Stimulated activated memory B cell treated with anti-CD40 and anti-IgM and Interleukin-4, amounts not matched to agents 10 μg/mL and 1 μg/mL and 100 μg/mL, for 72 hours (primary cell): ENCODE data around the gene IFT25.

Source experiments
- ATAC-seq: fragments of 150-1000 bp; cut with Tn5 transposase; 2 replicates; pipeline ENCODE4 v1.10.0; 2021
- H3K27ac Mint-ChIP-seq: one replicate; pipeline ENCODE4 v1.8.0; 2022; ENCODE audit warnings: mild to moderate bottlenecking, mixed read lengths
- H3K27me3 Mint-ChIP-seq: one replicate; pipeline ENCODE4 v1.8.0; 2022; ENCODE audit warnings: mixed read lengths
- H3K36me3 Mint-ChIP-seq: one replicate; pipeline ENCODE4 v1.8.0; 2022; ENCODE audit warnings: mixed read lengths
- H3K4me1 Mint-ChIP-seq: one replicate; pipeline ENCODE4 v1.8.0; 2022; ENCODE audit warnings: mixed read lengths
- H3K4me3 Mint-ChIP-seq: one replicate; pipeline ENCODE4 v1.8.0; 2022; ENCODE audit warnings: mild to moderate bottlenecking, moderate library complexity, mixed read lengths
- H3K9me3 Mint-ChIP-seq: one replicate; pipeline ENCODE4 v1.8.0; 2022; ENCODE audit warnings: mixed read lengths

IFT25 gene

DNA sequence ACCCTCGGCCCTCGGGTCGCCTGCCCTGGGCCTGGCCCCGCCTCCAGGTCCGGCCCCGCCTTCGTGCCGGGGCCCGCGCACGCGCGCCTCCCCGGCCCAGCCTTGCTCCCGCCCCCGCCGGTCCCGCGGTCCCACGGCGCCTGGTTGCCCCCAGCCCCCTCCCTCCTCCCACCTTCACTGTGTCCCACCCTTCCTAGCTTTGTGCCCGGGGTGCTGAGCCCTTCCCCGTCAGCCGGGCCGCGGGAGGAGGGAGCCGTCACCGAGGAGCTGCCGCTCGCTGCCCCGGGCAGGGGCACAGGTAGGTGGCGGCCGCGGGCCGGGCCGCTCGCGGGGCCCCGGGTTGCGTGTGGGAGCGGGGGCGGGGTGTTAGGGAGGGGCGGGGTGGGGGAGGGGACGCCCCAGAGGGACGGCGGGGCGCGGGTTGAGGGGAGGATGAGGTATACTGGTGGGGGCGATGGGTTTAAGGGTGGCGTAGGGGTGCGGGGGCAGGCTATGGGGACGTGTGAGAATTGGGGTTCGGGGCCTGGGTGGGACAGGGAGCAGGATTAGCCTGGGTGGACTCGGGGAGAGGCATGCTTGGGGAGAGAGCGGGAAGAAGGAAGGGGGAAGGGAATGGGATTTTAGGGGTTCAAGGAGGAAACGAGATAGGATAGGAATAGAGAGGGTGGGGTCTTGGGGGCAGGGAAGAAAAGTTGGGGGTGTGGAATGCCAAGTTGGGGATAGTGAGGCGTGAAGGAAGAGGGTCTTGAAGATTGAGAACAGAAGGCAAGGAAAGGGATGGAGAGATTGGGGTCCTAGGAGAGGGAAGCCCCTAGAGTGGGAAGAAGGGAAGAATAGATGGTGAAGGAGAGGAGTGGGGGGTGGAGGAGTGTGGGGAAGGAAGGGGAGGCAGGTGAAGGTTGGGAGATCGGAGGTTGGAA is 1.0 kb upstream of the IFT25 start, which contains the start of gene LRRC42:
TSS of gene LRRC42 (plus strand) at position 99 of the 920 bp plus-strand sequence. CDS start 5,650 bp downstream, outside the sequence.
- Mint-ChIP-seq H3K4me1 (peaks cover 40% of the 10 kb centered on the region), H3K4me3 (peak within 1 kb of the TSS; percentile 90), H3K9me3 (no peaks in the 10 kb centered on the region), H3K36me3 (peaks cover 13% of the 10 kb centered on the region), H3K27ac (peak within 1 kb of the TSS; percentile 87), H3K27me3 (no peaks in the 10 kb centered on the region)
- ATAC-seq, result peak; percentile 84

DNA sequence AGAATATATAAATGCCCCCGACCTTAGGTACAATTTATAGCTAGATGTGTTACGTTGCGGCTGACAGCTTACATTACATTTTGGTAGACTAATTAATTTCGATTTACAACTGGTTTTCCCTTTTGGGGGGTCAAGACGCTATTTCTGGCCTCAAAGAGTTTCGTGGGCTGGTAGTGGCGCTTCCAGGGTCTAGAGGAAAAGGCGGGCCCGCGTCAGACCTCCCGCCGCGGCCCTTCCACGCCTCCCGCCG is 391 bp downstream of the IFT25 start:
- Mint-ChIP-seq H3K27ac (peak overlapping the region; percentile 87), H3K36me3 (peaks cover 9% of the 10 kb centered on the region), H3K27me3 (no peaks in the 10 kb centered on the region), H3K4me3 (peak overlapping the region; percentile 90), H3K4me1 (peaks cover 44% of the 10 kb centered on the region), H3K9me3 (no peaks in the 10 kb centered on the region)
- ATAC-seq, result no peak

DNA sequence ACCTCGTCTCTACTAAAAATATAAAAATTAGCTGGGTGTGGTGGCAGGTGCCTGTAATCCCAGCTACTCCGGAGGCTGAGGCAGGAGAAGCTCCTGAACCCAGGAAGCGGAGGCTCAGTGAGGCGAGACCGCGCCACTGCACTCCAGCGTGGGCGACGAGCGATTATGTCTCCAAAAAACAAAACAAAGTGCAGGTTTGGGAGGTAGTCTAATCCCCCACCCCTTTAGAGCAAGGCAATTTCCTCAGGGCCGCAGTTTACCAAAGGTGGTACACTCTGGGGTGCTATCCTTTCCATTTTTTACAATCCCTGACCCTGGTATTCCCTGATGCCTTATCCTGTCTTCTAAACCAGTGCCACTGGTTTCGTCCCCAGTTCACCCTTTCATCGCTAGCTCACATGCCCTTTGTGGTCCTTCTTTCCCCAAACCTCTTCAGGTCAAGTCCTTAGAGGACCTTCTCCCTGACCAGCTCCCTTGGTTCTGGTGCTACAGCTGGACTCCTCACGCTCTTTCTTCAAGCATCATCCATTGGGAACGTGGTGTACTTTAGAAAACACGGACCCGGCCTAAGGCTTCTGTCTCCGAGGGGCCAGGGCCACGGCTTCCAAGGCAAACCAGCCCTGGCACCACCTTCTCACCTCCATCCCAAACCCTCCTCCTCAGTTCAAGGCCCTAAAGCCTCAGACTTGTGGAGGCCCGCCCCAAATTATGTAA is 873 bp downstream of the IFT25 start:
- H3K9me3 Mint-ChIP-seq, result no peaks in the 10 kb centered on the region
- peak overlapping the region; percentile 90 for H3K4me3 Mint-ChIP-seq
- peak overlapping the region; percentile 87 for H3K27ac Mint-ChIP-seq
- H3K4me1 Mint-ChIP-seq, result peaks cover 46% of the 10 kb centered on the region
- H3K36me3 Mint-ChIP-seq, result peaks cover 9% of the 10 kb centered on the region
- H3K27me3 Mint-ChIP-seq, result no peaks in the 10 kb centered on the region
- ATAC-seq, result no peak

DNA sequence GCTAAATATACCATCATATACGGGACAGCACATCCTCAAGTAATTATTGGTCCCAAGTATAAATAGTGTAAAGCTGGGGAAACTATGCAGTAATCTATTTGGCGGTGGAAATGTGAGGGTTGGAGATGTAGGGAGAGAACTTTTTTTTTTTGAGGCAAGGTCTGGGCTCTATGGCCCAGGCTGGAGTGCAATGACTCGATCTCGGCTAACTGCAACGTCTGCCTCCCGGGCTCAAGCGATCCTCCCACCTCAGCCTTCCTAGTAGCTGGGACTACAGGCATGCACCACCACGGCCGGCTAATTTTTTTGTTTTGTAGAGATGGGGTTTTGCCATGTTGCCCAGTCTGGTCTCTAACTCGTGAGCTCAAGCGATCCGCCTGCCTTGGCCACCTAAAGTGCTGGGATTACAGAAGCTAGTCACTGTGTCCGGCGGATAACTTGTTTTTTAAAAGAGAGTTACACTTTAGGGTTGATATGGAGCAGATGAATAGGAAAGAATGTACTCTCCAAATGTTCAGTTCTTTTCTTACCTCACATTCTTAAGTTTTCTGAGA is 1.9 kb downstream of the IFT25 start:
- H3K36me3 Mint-ChIP-seq, result peaks cover 9% of the 10 kb centered on the region
- H3K4me3 Mint-ChIP-seq, result no peak overlapping the region

DNA sequence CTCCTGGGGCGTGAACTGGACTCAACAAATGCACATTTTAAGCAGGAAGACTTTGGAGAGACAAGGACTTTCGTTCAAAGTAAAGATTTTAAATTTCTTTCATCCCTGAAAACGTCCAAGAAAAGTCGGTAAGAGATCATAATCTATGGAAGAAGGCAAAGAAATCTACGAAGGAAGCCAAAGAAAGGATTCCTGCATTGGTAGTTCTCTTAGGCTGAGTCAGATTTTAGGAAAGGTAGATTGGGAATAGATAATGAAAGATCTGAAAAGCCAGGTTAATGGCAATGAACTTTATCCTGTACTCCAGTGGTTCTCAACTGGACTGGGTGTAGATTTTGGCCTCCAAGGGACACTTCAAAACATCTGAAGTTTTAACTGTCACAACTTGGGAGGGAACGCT is 2.4 kb downstream of the IFT25 start:
- Mint-ChIP-seq H3K4me3 (peak overlapping the region; percentile 16), H3K27me3 (no peaks in the 10 kb centered on the region), H3K36me3 (peaks cover 13% of the 10 kb centered on the region), H3K9me3 (no peaks in the 10 kb centered on the region), H3K27ac (no peak overlapping the region), H3K4me1 (peaks cover 46% of the 10 kb centered on the region)
- ATAC-seq, result no peak

More for the DNA sequence above, 1.9 kb downstream of the IFT25 start:
- H3K4me1 Mint-ChIP-seq, result peaks cover 46% of the 10 kb centered on the region
- no peak for ATAC-seq
- no peak overlapping the region for H3K27ac Mint-ChIP-seq
- no peaks in the 10 kb centered on the region for H3K9me3 Mint-ChIP-seq
- H3K27me3 Mint-ChIP-seq, result no peaks in the 10 kb centered on the region

DNA sequence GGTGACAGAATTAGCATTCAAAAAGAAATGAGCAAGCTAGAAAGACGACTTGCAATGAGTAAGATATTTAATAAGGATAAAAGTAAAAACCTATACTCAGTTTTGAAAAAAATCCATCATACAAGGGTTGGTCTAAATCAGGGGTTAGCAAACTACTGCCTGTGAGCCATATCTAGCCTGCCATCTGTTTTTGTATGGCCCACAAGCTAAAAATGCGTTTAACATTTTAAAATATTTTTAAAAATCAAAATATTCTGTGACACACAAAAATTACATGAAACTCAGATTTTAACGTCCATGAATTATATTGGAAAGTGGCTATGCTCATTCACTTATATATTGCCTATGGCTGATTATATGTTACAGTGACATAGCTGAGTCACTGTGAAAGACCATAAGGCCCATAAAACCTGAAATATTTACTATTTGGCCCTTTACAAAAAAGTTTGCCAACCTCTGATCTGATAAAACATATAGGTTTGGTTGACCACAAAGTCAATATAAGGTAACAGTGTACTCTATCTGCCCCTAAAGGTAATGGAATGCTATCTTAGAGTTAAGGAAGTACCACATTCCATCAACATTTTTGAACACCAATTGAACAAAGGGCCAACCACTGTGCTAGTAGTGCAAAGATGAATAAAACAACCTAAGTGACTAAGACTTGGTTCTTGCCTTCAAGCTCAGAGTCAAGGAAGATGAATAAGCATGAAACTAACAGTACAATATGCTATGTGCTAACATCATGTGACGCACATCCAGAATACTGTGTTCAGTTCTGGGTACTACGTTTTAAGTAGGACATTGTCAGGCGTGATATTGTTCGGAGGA is 3.2 kb downstream of the IFT25 start:
- Mint-ChIP-seq H3K27me3 (no peaks in the 10 kb centered on the region), H3K36me3 (peaks cover 21% of the 10 kb centered on the region), H3K4me1 (peaks cover 44% of the 10 kb centered on the region), H3K27ac (no peak overlapping the region), H3K4me3 (no peak overlapping the region), H3K9me3 (no peaks in the 10 kb centered on the region)
- no peak for ATAC-seq

DNA sequence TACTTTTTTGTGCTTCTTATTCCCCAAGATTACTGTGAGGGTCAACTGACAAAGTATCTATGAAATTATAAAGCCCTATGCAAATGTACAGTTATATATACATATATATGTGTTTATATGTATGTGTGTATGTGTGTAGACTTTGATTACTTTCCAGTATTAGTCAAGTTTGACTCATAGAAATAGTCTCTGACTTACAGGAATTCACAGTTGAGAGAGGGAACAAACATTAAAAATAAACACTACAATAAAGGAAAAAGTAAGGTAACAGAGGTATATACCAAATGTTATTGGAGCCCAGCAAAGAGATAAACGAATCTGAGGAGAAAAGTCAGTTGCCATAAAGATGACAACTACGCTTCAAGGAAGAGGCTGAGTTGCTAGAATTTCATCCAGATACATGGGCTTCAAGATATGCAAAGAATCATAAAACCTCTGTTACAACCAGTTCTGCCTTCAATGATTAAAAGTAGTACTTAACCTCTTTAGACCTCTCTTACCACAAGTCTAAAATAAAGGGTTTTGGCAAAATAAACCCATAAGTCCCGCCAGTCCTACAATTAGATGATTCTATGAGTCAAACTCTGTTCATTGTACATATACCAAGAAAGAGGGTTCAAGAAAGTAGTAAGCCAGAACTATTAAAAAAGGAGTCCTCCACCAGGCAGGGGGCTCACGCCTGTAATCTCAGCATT is 7.2 kb downstream of the IFT25 start:
- Mint-ChIP-seq H3K36me3 (peaks cover 50% of the 10 kb centered on the region), H3K4me3 (no peak overlapping the region), H3K27me3 (no peaks in the 10 kb centered on the region), H3K27ac (no peak overlapping the region), H3K4me1 (peaks cover 20% of the 10 kb centered on the region), H3K9me3 (no peaks in the 10 kb centered on the region)
- ATAC-seq, result no peak

DNA sequence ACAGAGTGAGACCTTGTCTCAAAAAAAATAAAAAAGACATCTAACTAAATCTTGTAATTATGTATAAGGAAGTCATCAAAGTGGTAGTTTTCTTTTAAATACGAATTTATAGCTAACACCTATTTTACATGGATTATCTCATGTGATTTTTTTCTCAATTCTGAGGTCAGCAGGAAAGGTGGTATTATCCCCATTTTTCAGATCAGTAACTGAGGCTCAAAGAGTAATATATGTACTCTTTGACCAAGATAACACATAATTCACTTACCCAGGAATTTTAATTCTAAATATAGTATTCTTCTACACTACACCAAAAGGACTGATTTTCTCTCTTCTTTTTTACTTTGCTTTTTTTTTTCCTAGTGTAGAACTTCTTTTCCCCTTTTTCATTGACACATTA is 9.1 kb downstream of the IFT25 start:
- no peak for ATAC-seq
- H3K27me3 Mint-ChIP-seq, result no peaks in the 10 kb centered on the region
- no peak overlapping the region for H3K27ac Mint-ChIP-seq
- peaks cover 57% of the 10 kb centered on the region for H3K36me3 Mint-ChIP-seq
- no peak overlapping the region for H3K4me3 Mint-ChIP-seq
- H3K9me3 Mint-ChIP-seq, result no peaks in the 10 kb centered on the region
- H3K4me1 Mint-ChIP-seq, result peaks cover 10% of the 10 kb centered on the region

DNA sequence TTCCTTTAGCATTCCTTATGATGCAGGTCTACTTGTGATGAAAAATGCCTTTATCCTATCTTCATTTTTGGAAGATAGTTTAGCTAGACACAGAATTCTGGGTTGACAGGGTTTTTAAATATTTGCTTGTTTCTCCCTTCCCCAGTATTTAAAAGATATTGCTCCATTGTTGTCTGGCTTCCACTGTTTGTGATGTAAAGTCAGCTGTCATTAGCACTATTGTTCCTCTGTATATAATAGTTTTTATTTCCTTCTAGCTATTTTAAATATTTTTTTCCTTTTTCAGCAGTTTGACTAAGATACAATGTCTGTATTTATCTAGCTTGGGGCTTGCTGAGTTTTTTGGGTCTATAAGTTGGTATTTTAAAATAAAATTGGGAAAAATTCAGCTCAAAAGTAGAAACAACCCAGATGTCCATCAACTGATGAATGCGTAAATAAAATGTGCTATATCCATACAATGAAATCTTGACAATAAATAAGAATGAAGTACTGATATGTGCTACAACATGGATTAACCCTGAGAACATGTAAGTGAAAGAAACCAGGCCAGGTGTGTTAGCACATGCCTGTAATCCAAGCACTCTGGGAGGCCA is 11.2 kb downstream of the IFT25 start:
- Mint-ChIP-seq H3K9me3 (no peaks in the 10 kb centered on the region), H3K27ac (no peak overlapping the region), H3K36me3 (peaks cover 66% of the 10 kb centered on the region), H3K27me3 (no peaks in the 10 kb centered on the region), H3K4me3 (no peak overlapping the region), H3K4me1 (peaks cover 4% of the 10 kb centered on the region)
- ATAC-seq, result no peak

DNA sequence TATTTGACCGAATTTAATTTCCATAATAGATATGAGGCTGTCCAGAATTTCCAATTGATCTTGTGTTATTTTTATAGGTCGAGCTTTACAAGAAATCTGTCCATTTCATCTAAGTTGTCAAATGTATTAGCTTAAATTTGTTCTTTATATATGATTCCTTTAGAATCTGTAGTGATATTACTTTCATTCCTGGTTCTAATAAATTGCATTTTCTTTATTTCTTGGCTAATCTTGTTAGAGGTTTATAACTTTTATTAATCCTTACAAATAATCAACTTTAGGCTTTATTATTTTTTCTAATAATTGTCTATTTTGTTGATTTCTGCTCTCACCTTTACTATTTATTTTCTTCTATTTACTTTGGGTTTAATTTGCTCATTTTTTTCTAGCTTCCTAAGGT is 14.0 kb downstream of the IFT25 start:
- Mint-ChIP-seq H3K36me3 (peaks cover 72% of the 10 kb centered on the region), H3K27me3 (no peaks in the 10 kb centered on the region), H3K27ac (no peak overlapping the region), H3K4me3 (no peak overlapping the region), H3K9me3 (no peaks in the 10 kb centered on the region), H3K4me1 (peaks cover under 1% of the 10 kb centered on the region)
- ATAC-seq, result no peak

DNA sequence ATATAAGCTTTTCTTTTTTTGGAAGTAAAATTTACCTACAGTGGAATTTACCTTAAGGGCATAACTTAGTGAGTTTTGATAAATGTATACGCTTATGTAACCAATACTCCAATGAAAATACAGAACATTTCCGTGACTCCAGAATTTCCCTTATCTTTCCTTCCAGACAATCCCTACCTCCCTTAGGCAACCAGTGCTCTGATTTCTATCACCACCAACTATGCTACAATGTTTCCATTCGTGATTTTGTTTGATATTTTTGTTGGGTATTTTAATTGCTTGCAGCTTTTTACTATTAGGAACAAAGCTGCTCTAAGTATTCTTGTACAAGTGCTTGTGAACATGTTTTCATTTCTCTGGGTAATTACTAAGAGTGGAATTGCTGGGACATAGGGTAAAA is 14.6 kb downstream of the IFT25 start:
- Mint-ChIP-seq H3K9me3 (no peaks in the 10 kb centered on the region), H3K4me3 (no peak overlapping the region), H3K27me3 (no peaks in the 10 kb centered on the region), H3K4me1 (no peaks in the 10 kb centered on the region), H3K27ac (no peak overlapping the region), H3K36me3 (peaks cover 71% of the 10 kb centered on the region)
- ATAC-seq, result no peak

DNA sequence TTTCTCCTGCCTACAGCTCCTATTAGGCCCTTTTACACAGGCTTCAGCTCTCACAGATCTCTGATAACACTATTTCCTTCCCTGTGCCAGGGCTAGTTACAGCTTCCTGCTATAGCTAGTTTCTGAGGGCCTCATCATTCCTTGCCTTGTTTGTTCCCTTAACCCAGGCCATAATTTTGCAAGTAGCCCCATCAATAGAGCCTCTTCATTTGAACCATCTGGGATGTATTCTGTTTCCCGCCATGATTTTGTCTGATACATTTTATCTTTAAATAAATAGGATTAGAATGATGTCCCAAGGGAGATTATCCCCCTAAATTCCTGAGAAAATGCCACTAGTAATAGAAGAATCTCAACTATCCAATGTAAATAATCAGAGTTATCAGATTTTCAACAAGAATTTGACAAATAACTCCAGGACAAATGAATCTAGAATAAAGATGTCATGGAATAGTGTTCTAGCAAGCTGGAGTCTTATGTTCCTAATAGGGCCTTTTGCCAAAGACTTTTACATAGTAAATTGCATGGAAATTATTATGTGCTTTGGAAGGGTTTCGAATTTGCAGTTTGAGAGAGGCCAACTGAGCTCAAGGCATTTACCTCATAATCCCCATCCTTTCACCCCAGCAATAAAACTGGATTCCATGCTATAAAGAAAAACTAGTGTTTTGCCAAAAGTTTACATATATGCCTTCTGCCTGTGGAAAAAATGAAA is 16.1 kb downstream of the IFT25 start:
- Mint-ChIP-seq H3K36me3 (peaks cover 68% of the 10 kb centered on the region), H3K9me3 (no peaks in the 10 kb centered on the region), H3K4me1 (no peaks in the 10 kb centered on the region), H3K27ac (no peak overlapping the region), H3K4me3 (no peak overlapping the region), H3K27me3 (no peaks in the 10 kb centered on the region)
- ATAC-seq, result no peak

DNA sequence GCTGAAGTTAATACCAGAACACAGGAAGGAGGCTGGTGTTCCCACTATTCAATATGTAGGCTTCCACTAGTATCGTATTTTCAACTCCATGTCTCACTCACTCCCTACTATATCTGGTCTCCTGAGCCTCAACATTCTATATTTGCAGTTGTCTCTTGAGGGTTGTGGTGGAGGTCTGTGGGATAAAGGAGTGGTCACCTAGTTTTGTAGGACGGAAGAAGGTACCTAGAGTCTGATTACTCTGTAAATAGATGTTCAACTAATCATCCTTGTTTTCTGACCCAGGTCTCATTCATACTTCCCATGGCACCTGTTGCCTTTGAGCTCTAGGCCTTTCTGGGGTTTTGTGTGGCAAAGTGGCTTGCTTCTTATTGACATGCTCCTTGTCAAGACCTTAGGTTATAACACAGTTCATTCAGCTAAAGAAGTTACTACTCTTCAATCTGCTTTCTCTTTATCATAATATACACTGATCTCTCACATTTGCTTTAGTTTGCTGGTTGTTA is 18.1 kb downstream of the IFT25 start:
- Mint-ChIP-seq H3K27ac (no peak overlapping the region), H3K4me1 (no peaks in the 10 kb centered on the region), H3K4me3 (no peak overlapping the region), H3K27me3 (no peaks in the 10 kb centered on the region), H3K36me3 (peaks cover 51% of the 10 kb centered on the region), H3K9me3 (no peaks in the 10 kb centered on the region)
- no peak for ATAC-seq

DNA sequence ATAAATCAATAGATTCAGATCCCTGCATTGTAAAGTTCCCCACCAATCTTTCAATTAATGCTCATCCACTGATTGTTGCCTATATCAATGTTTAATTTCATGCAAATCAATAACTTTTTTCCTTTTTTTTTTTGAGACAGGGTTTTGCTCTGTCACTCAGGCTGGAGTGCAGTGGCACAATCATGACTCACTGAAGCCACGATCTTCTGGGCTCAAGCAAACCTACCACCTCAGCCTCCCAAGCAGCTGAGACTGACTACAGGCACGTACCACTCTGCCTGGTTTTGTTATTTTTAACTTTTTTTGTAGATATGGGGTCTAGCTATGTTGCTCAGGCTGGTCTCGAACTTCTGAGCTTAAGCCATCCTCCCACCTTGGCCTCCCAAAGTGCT is 25.8 kb downstream of the IFT25 start:
- no peak overlapping the region for H3K27ac Mint-ChIP-seq
- H3K9me3 Mint-ChIP-seq, result no peaks in the 10 kb centered on the region
- no peaks in the 10 kb centered on the region for H3K27me3 Mint-ChIP-seq
- H3K4me1 Mint-ChIP-seq, result no peaks in the 10 kb centered on the region
- ATAC-seq, result no peak
- no peak overlapping the region for H3K4me3 Mint-ChIP-seq
- peaks cover 42% of the 10 kb centered on the region for H3K36me3 Mint-ChIP-seq
